ENCODE measurements around the gene PTMS. TPM values are rescaled to one million over a fixed set of nuclear protein-coding genes. Genes with fewer than 3 reads are reported as not detected.

Gene PTMS
- total and polyA plus RNA-seq, 2 donors (not counting 3 experiments of a cell fraction or from before 2014, with no cell fraction given) = 555 to 661 TPM

DNA sequence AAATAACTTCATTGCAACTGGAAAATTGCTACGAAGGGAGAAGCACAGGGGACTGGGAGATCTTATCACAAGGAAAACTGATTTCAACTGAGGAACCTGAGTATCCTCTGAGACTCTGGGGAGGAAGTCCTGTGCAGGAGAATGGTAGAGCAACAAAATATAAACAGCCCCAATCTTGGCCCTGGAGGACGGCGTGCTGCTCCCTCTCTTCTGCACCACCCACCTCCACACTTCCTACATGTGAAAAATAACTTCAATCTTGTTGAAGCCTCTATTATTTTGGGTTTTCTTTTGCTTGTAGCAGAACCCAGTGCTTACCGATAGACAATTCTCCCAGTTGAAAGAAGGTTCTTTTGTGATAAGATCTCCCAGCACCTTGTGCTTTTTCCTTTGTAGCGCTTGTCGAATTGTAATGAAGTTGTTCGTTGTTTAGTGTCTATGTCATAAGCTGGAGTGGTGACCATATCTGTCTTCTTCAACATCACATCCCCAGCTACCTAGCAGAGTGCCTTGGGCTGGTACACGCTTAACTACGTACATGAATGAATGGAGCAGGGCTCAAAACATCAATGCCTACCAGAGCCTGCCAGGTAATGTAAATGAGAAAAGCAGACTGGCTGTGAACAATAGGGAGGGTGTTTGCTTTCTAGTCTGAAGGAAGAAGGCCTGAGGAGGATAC is 20.4 kb downstream of the PTMS start:
- BruUV-seq (replicated peaks) = no TSS peak
- no peak for TF ChIP-seq FOS (IDR thresholded peaks at IDR 0.05; ENCODE audit: borderline replicate concordance, insufficient read depth, low read length)
- TF ChIP-seq POLR2AphosphoS5 (IDR thresholded peaks at IDR 0.05; ENCODE audit: insufficient read depth, low read depth, low read length) = no peak
- TF ChIP-seq, protein P1, sequence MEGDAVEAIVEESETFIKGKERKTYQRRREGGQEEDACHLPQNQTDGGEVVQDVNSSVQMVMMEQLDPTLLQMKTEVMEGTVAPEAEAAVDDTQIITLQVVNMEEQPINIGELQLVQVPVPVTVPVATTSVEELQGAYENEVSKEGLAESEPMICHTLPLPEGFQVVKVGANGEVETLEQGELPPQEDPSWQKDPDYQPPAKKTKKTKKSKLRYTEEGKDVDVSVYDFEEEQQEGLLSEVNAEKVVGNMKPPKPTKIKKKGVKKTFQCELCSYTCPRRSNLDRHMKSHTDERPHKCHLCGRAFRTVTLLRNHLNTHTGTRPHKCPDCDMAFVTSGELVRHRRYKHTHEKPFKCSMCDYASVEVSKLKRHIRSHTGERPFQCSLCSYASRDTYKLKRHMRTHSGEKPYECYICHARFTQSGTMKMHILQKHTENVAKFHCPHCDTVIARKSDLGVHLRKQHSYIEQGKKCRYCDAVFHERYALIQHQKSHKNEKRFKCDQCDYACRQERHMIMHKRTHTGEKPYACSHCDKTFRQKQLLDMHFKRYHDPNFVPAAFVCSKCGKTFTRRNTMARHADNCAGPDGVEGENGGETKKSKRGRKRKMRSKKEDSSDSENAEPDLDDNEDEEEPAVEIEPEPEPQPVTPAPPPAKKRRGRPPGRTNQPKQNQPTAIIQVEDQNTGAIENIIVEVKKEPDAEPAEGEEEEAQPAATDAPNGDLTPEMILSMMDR (IDR thresholded peaks at IDR 0.05; ENCODE audit: extremely low read depth in 1 of 2, insufficient read depth in 1 of 2, low read depth in 1 of 2, low read length in 2 of 2) = no peak
- TF ChIP-seq GATA2 (IDR thresholded peaks at IDR 0.05; ENCODE audit: insufficient read depth, insufficient read length, low read depth, low read length) = no peak
- no peak for TF ChIP-seq MYC (IDR thresholded peaks at IDR 0.05; ENCODE audit: low read depth, low read length)
- no peak for TF ChIP-seq EZH2 (IDR thresholded peaks at IDR 0.05; ENCODE audit: borderline replicate concordance, low read depth, low read length, severe bottlenecking)
- dilution Hi-C loops (cut with MboI; ENCODE audit: extremely low pct_ligation_motif_present, low sequenced_read_pairs) (no loop called here), intact Hi-C loops (cut with micrococcal nuclease) (no loop called here)
- Histone ChIP-seq H3K79me2 (ENCODE audit: control insufficient read depth, insufficient read depth, low read length) (no peaks in the 10 kb centered on the region), H4K20me1 (replicated peaks; ENCODE audit: control insufficient read depth, extremely low read depth, insufficient read depth, low read length) (no peaks in the 10 kb centered on the region), H3K4me2 (ENCODE audit: insufficient read depth, low read length) (no peak overlapping the region), H3K9me3 (replicated peaks; ENCODE audit: control insufficient read depth, insufficient read depth, low read length) (no peaks in the 10 kb centered on the region), H3K9ac (replicated peaks; ENCODE audit: extremely low read depth, insufficient read depth, low read length) (no peak overlapping the region), H3K36me3 (ENCODE audit: control insufficient read depth in 2 of 2, extremely low read depth in 1 of 2, insufficient read depth in 2 of 2, low read length in 2 of 2) (no peaks in the 10 kb centered on the region), H3K27me3 (ENCODE audit: control insufficient read depth in 2 of 2, insufficient read depth in 2 of 2, low read length in 2 of 2) (peaks cover 0 to 2% of the 10 kb centered on the region in 2 experiments), H3K9me1 (replicated peaks; ENCODE audit: control insufficient read depth, extremely low read depth, insufficient read depth, low read length) (no peaks in the 10 kb centered on the region), H3K27ac (ENCODE audit: insufficient read depth, low read depth, low read length) (no peak overlapping the region), H3K4me1 (ENCODE audit: control insufficient read depth, extremely low read depth, insufficient read depth, low read length) (no peaks in the 10 kb centered on the region), H3K4me3 (replicated peaks in 1 of 3; ENCODE audit: insufficient read depth in 1 of 3, low read depth in 1 of 3, low read length in 3 of 3) (no peak overlapping the region), H2AFZ (ENCODE audit: low read depth, low read length) (no peak overlapping the region)
- POLR2A ChIA-PET = no interaction called here
- DNase-seq (ENCODE audit: low read depth, low spot score) (no peak), FAIRE-seq (no peak)
- CTCF ChIA-PET = interaction anchor here (1.4 to 1.6 kb wide), 2 partner anchors 20 to 27 kb away, joined by 4 to 5 read pairs; partner anchors contain the start of gene PTMS
